Astrocyte (in vitro differentiated cells and primary cell): ENCODE measurements around the gene SLC17A2. TPM values are rescaled to one million over a fixed set of nuclear protein-coding genes. Genes with fewer than 3 reads are reported as not detected.

Experiments used
- DNase-seq: peaks from one replicate; pipeline ENCODE4 v3.0.0-alpha.2; 2010; ENCODE audit warnings: low read depth
- FAIRE-seq: peaks from 2 replicates; lab custom pipeline; 2011; peaks lifted over from hg19 to GRCh38; lab: Jason Lieb, UNC
- H2AFZ ChIP-seq: 2 replicates; pipeline ENCODE4 v1.6.0; 2012; ENCODE audit warnings: low read depth, low read length, inconsistent platforms
- H3K27ac ChIP-seq: 2 replicates; pipeline ENCODE4 v1.5.1; 2011; ENCODE audit warnings: low read depth, low read length, inconsistent platforms
- H3K27me3 ChIP-seq: 2 replicates; pipeline ENCODE4 v1.6.0; 2011; ENCODE audit warnings: low read length, inconsistent platforms; ENCODE audit not compliant: insufficient read depth
- H3K36me3 ChIP-seq: 2 replicates; pipeline ENCODE4 v1.5.1; 2011; ENCODE audit warnings: low read length, inconsistent platforms; ENCODE audit not compliant: insufficient read depth
- H3K4me1 ChIP-seq: 2 replicates; pipeline ENCODE4 v1.5.1; 2011; ENCODE audit warnings: low read length, inconsistent platforms; ENCODE audit not compliant: insufficient read depth
- H3K4me2 ChIP-seq: 2 replicates; pipeline ENCODE4 v1.6.0; 2012; ENCODE audit warnings: low read length, inconsistent platforms
- H3K4me3 ChIP-seq: 2 replicates; pipeline ENCODE4 v1.5.1; 2011; ENCODE audit warnings: low read depth, mild to moderate bottlenecking, low read length, inconsistent platforms; ENCODE audit not compliant: insufficient read depth
- H3K79me2 ChIP-seq: 2 replicates; pipeline ENCODE4 v1.6.0; 2012; ENCODE audit warnings: mild to moderate bottlenecking, low read length, inconsistent platforms; ENCODE audit not compliant: insufficient read depth
- H3K9ac ChIP-seq: 2 replicates; pipeline ENCODE4 v1.6.0; 2012; ENCODE audit warnings: mild to moderate bottlenecking, low read length, inconsistent platforms
- H3K9me3 ChIP-seq: 2 replicates; pipeline ENCODE4 v1.5.1; 2012; ENCODE audit warnings: low read depth, mild to moderate bottlenecking, low read length, inconsistent platforms; ENCODE audit not compliant: insufficient read depth
- H4K20me1 ChIP-seq: 2 replicates; pipeline ENCODE4 v1.6.0; 2012; ENCODE audit warnings: low read length, inconsistent platforms; ENCODE audit not compliant: insufficient read depth
- H3K27ac Mint-ChIP-seq: one replicate; pipeline ENCODE4 v1.8.0; 2021; ENCODE audit warnings: mild to moderate bottlenecking, mixed read lengths; ENCODE audit not compliant: unreplicated experiment
- H3K27me3 Mint-ChIP-seq: one replicate; pipeline ENCODE4 v1.8.0; 2021; ENCODE audit warnings: low read depth, mixed read lengths; ENCODE audit not compliant: unreplicated experiment
- H3K36me3 Mint-ChIP-seq: one replicate; pipeline ENCODE4 v1.8.0; 2021; ENCODE audit warnings: low read depth, mixed read lengths; ENCODE audit not compliant: unreplicated experiment
- H3K4me1 Mint-ChIP-seq: one replicate; pipeline ENCODE4 v1.8.0; 2021; ENCODE audit warnings: low read depth, mixed read lengths; ENCODE audit not compliant: unreplicated experiment
- H3K4me3 Mint-ChIP-seq: one replicate; pipeline ENCODE4 v1.8.0; 2021; ENCODE audit warnings: mild to moderate bottlenecking, moderate library complexity, mixed read lengths; ENCODE audit not compliant: unreplicated experiment
- H3K9me3 Mint-ChIP-seq: one replicate; pipeline ENCODE4 v1.8.0; 2021; ENCODE audit warnings: mild to moderate bottlenecking, mixed read lengths; ENCODE audit not compliant: unreplicated experiment
- EZH2 ChIP-seq: IDR thresholded peaks from 2 replicates; pipeline ENCODE4 v1.6.1; 2012; ENCODE audit warnings: mild to moderate bottlenecking, low read length, inconsistent platforms; ENCODE audit not compliant: insufficient read depth
- total RNA-seq: library from RNA; stranded (reverse); gene quantifications from 2 replicates; pipeline ENCODE4 v1.2.1, GENCODE V29; 2021
- TF ChIP-seq, protein P1 (sequence below): IDR thresholded peaks from 2 replicates; pipeline ENCODE4 v1.5.1; 2011; ENCODE audit warnings: low read depth, mild to moderate bottlenecking, inconsistent platforms, low read length, moderate library complexity; ENCODE audit not compliant: insufficient read depth

SLC17A2 gene
- total RNA-seq, 1 donor from 2014 or later: not detected

DNA sequence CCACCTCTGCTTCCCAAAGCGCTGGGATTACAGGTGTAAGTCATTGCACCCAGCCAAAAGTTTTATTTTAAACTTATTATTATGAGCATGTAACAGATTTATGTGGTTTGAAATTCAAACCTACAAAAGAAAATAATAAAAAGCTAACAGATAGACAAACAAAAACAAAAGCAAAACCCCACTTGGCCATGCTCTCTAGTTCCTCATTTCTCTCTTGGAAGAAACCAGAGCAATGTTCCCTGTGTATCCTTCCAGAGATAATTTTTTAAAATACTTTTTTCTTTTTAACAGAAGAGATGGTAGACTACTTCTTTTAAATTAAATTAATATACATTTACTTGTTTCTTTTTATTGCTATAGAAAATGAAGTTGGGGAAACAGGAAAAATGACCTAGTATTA lies 28.4 kb downstream of the SLC17A2 start:
- no peaks in the 10 kb centered on the region for H3K36me3 ChIP-seq
- no peak for FAIRE-seq
- Mint-ChIP-seq H3K27me3 (peaks cover 2% of the 10 kb centered on the region), H3K4me3 (no peak overlapping the region), H3K9me3 (peaks cover 2% of the 10 kb centered on the region), H3K4me1 (peaks cover 16% of the 10 kb centered on the region), H3K27ac (no peak overlapping the region), H3K36me3 (no peaks in the 10 kb centered on the region)
- H3K4me2 ChIP-seq: no peak overlapping the region
- H4K20me1 ChIP-seq: no peaks in the 10 kb centered on the region
- H3K9ac ChIP-seq: no peak overlapping the region
- H3K79me2 ChIP-seq: no peaks in the 10 kb centered on the region
- H3K9me3 ChIP-seq: no peaks in the 10 kb centered on the region
- H3K4me3 ChIP-seq: no peak overlapping the region
- no peak for TF ChIP-seq EZH2
- TF ChIP-seq, protein P1, sequence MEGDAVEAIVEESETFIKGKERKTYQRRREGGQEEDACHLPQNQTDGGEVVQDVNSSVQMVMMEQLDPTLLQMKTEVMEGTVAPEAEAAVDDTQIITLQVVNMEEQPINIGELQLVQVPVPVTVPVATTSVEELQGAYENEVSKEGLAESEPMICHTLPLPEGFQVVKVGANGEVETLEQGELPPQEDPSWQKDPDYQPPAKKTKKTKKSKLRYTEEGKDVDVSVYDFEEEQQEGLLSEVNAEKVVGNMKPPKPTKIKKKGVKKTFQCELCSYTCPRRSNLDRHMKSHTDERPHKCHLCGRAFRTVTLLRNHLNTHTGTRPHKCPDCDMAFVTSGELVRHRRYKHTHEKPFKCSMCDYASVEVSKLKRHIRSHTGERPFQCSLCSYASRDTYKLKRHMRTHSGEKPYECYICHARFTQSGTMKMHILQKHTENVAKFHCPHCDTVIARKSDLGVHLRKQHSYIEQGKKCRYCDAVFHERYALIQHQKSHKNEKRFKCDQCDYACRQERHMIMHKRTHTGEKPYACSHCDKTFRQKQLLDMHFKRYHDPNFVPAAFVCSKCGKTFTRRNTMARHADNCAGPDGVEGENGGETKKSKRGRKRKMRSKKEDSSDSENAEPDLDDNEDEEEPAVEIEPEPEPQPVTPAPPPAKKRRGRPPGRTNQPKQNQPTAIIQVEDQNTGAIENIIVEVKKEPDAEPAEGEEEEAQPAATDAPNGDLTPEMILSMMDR: no peak
- H3K4me1 ChIP-seq: no peaks in the 10 kb centered on the region
- no peaks in the 10 kb centered on the region for H3K27me3 ChIP-seq
- no peak overlapping the region for H3K27ac ChIP-seq
- DNase-seq: no peak
- no peak overlapping the region for H2AFZ ChIP-seq

DNA sequence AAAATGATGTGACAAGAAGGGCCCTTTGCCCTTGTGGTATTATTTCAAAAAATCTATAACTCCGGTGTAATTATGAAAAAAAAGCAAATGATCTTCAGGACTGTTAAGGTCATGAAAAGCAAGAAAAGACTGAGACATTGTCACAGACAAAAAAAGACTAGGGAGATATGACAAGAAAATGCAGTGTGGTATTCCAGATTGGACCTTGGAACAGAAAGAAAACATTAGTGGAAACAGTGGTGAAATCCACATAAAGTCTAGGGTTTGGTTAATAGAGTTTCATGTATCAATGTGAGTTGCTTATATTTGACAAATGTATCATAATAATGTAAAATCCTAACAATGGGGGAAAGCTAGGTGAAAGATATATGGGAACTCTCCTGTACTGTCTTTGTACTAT lies 29.6 kb downstream of the SLC17A2 start:
- Mint-ChIP-seq H3K27me3 (peaks cover 2% of the 10 kb centered on the region), H3K4me1 (peaks cover 16% of the 10 kb centered on the region), H3K9me3 (peaks cover 2% of the 10 kb centered on the region), H3K36me3 (no peaks in the 10 kb centered on the region), H3K27ac (no peak overlapping the region), H3K4me3 (no peak overlapping the region)
- H3K4me3 ChIP-seq: no peak overlapping the region
- FAIRE-seq (no peak), DNase-seq (no peak)
- H3K36me3 ChIP-seq: no peaks in the 10 kb centered on the region
- H3K27ac ChIP-seq: no peak overlapping the region
- H2AFZ ChIP-seq: no peak overlapping the region
- no peaks in the 10 kb centered on the region for H3K9me3 ChIP-seq
- H3K9ac ChIP-seq: no peak overlapping the region
- no peaks in the 10 kb centered on the region for H3K79me2 ChIP-seq
- no peaks in the 10 kb centered on the region for H3K4me1 ChIP-seq
- TF ChIP-seq, protein P1: no peak
- TF ChIP-seq EZH2: no peak
- H3K27me3 ChIP-seq: no peaks in the 10 kb centered on the region
- no peak overlapping the region for H3K4me2 ChIP-seq
- no peaks in the 10 kb centered on the region for H4K20me1 ChIP-seq

DNA sequence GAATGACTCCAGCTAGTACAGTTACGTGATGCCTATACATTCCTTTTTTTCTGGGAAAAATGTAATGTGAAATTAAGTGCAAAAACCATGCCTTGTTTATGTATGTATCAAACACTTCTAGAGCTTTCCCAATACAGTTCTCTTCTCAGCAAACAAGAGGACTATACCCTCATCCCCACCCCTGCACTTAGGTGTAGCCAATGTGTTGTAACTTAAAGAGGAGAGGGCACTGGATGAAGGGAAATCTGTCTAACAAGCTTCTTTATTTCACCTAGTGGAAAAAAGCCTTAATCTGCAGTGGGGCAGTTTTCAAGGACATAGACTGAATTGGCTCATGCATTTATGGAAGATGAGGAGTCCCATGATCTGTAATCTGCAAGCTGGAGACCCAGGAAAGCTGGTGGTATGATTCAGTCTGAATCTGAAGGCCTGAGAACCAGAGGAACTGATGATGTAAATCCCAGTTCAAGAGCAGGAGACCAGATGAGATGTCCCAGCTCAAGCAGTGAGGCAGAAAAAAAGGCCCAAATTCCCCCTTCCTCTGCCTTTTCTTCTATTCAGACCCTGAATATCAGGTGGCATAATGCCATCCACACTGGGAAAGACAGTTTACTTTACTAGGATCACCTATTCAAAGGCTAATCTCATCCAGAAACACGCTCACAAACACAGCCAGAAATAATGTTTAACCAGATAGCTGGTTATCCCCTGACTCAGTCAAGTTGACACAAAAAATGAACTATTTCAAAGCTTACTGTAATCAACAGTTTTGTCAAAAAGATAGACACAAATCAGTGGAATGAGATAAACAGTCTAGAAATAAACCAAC lies 30.7 kb downstream of the SLC17A2 start:
- DNase-seq (no peak), FAIRE-seq (no peak)
- no peaks in the 10 kb centered on the region for H3K4me1 ChIP-seq
- H3K4me1 Mint-ChIP-seq: peaks cover 16% of the 10 kb centered on the region
- no peaks in the 10 kb centered on the region for H3K9me3 ChIP-seq
- TF ChIP-seq, protein P1: no peak
- no peak for TF ChIP-seq EZH2
- H3K9me3 Mint-ChIP-seq: no peaks in the 10 kb centered on the region
- H3K4me2 ChIP-seq: no peak overlapping the region
- no peaks in the 10 kb centered on the region for H3K79me2 ChIP-seq
- peak overlapping the region; percentile 74 for H3K27ac Mint-ChIP-seq
- H3K27ac ChIP-seq: no peak overlapping the region
- no peaks in the 10 kb centered on the region for H4K20me1 ChIP-seq
- no peaks in the 10 kb centered on the region for H3K27me3 Mint-ChIP-seq
- H3K27me3 ChIP-seq: no peaks in the 10 kb centered on the region
- H2AFZ ChIP-seq: no peak overlapping the region
- H3K9ac ChIP-seq: no peak overlapping the region
- H3K4me3 Mint-ChIP-seq: no peak overlapping the region
- H3K4me3 ChIP-seq: no peak overlapping the region
- no peaks in the 10 kb centered on the region for H3K36me3 ChIP-seq
- no peaks in the 10 kb centered on the region for H3K36me3 Mint-ChIP-seq
